RWPE2 (cell line): ENCODE data around the gene ZDHHC8.
A peak's percentile ranks its signal among the peaks of the same experiment; 100 is the strongest.

Source experiments
- ATAC-seq: fragments of 200-7000 bp; cut with Tn5 transposase; 3 replicates; pipeline ENCODE4 v1.9.1; 2021; ENCODE audit warnings: low read depth
- DNase-seq: peaks from one replicate; pipeline ENCODE4 v3.0.0-alpha.2; 2020; ENCODE audit warnings: low spot score
- H3K27ac ChIP-seq: fragments of 450-650 bp; 2 replicates; pipeline ENCODE4 v1.5.1; 2017; ENCODE audit warnings: mild to moderate bottlenecking; ENCODE audit not compliant: poor library complexity, severe bottlenecking
- H3K27me3 ChIP-seq: fragments of 250-450 bp; sonication (Bioruptor Pico); 2 replicates; pipeline ENCODE4 v1.5.1; 2021; ENCODE audit warnings: mild to moderate bottlenecking, moderate library complexity; ENCODE audit not compliant: insufficient read depth, poor library complexity, severe bottlenecking
- H3K36me3 ChIP-seq: fragments of 250-450 bp; sonication (Bioruptor Pico); 2 replicates; pipeline ENCODE4 v1.5.1; 2020; ENCODE audit warnings: low read depth, mild to moderate bottlenecking, moderate library complexity
- H3K4me1 ChIP-seq: fragments of 250-450 bp; sonication (Bioruptor Pico); 2 replicates; pipeline ENCODE4 v1.5.1; 2021; ENCODE audit warnings: mild to moderate bottlenecking, moderate library complexity; ENCODE audit not compliant: insufficient read depth, poor library complexity, severe bottlenecking
- H3K4me3 ChIP-seq: fragments of 250-450 bp; sonication (Bioruptor Pico); 2 replicates; pipeline ENCODE4 v1.5.1; 2021; ENCODE audit warnings: mild to moderate bottlenecking, moderate library complexity; ENCODE audit not compliant: severe bottlenecking
- H3K9me3 ChIP-seq: fragments of 250-450 bp; sonication (Bioruptor Pico); 2 replicates; pipeline ENCODE4 v1.5.1; 2021; ENCODE audit warnings: mild to moderate bottlenecking, moderate library complexity; ENCODE audit not compliant: severe bottlenecking
- TF ChIP-seq, protein P1 (sequence below): fragments of 450-650 bp; IDR thresholded peaks from one replicate; pipeline ENCODE4 v1.5.1; 2017; ENCODE audit warnings: mild to moderate bottlenecking, moderate library complexity; ENCODE audit not compliant: poor library complexity, severe bottlenecking

Gene ZDHHC8

DNA sequence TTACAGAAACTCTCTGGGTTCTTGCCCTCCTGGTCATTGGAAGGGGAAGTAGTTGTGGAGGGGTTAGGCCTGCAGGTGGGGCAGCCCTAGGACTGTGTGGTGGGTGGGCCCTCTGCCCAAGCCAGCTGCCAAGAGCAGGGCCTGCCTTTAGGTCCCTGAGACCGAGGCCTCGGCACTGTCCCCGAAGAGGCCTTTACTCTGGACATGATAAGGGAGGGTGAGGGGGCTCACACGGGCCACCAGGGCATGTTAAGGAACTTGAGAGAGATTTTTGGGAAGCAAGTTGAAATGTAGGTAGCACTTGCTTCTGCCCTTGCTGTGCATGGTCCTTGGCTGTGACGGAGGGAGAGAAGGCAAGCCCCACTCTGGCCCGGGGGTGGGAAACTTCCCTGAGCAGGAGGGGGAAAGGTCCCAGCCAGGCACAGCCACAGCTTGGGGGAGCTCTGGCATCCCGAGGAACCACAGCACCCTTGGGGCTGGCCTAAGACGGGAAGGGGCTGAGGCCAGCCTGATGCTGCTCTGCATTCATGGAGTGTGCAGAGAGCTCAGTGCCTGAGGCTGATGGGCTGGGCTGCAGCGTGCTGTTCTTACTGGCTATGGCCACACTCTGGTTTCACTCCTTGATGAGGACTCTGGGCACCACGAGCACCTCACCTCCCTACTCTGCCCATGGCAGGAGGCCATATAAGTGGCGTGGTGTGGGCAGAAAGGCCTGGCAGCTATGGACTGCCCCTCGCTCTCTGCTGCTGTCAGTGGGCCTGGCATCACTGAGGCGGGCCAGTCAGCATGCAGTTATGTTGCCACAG, 23.4 kb upstream of the ZDHHC8 start:
- Histone ChIP-seq H3K4me3 (no peak overlapping the region), H3K4me1 (no peaks in the 10 kb centered on the region), H3K27ac (no peak overlapping the region), H3K36me3 (peaks cover 84% of the 10 kb centered on the region), H3K9me3 (peaks cover 2% of the 10 kb centered on the region), H3K27me3 (no peaks in the 10 kb centered on the region)
- ATAC-seq, result no peak
- no peak for DNase-seq
- TF ChIP-seq, protein P1, sequence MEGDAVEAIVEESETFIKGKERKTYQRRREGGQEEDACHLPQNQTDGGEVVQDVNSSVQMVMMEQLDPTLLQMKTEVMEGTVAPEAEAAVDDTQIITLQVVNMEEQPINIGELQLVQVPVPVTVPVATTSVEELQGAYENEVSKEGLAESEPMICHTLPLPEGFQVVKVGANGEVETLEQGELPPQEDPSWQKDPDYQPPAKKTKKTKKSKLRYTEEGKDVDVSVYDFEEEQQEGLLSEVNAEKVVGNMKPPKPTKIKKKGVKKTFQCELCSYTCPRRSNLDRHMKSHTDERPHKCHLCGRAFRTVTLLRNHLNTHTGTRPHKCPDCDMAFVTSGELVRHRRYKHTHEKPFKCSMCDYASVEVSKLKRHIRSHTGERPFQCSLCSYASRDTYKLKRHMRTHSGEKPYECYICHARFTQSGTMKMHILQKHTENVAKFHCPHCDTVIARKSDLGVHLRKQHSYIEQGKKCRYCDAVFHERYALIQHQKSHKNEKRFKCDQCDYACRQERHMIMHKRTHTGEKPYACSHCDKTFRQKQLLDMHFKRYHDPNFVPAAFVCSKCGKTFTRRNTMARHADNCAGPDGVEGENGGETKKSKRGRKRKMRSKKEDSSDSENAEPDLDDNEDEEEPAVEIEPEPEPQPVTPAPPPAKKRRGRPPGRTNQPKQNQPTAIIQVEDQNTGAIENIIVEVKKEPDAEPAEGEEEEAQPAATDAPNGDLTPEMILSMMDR, result no peak

DNA sequence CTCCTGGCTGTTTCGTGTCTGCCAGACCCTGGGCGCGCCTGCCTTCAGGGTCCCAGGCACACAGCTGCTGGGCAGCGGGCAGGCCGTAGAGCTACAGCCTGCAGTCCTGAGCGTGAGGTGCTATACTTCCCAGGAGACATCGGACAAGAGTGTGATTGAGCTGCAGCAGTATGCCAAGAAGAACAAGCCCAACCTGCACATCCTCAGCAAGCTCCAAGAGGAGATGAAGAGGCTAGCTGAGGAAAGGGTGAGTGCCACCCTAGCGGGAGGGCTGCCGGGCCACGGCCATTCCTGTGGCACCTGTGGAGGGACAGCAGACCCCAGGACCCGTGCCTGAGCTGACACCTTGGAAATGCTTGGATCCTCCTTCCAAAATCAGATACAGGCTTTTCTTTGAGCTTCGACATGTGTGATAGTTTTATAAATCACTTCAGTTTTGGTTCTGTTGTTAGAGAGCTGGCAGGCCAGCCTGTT, 22.8 kb upstream of the ZDHHC8 start:
- Histone ChIP-seq H3K27me3 (no peaks in the 10 kb centered on the region), H3K36me3 (peaks cover 84% of the 10 kb centered on the region), H3K4me3 (no peak overlapping the region), H3K27ac (no peak overlapping the region), H3K9me3 (peaks cover 2% of the 10 kb centered on the region), H3K4me1 (no peaks in the 10 kb centered on the region)
- TF ChIP-seq, protein P1, result no peak
- ATAC-seq, result no peak
- DNase-seq, result no peak

DNA sequence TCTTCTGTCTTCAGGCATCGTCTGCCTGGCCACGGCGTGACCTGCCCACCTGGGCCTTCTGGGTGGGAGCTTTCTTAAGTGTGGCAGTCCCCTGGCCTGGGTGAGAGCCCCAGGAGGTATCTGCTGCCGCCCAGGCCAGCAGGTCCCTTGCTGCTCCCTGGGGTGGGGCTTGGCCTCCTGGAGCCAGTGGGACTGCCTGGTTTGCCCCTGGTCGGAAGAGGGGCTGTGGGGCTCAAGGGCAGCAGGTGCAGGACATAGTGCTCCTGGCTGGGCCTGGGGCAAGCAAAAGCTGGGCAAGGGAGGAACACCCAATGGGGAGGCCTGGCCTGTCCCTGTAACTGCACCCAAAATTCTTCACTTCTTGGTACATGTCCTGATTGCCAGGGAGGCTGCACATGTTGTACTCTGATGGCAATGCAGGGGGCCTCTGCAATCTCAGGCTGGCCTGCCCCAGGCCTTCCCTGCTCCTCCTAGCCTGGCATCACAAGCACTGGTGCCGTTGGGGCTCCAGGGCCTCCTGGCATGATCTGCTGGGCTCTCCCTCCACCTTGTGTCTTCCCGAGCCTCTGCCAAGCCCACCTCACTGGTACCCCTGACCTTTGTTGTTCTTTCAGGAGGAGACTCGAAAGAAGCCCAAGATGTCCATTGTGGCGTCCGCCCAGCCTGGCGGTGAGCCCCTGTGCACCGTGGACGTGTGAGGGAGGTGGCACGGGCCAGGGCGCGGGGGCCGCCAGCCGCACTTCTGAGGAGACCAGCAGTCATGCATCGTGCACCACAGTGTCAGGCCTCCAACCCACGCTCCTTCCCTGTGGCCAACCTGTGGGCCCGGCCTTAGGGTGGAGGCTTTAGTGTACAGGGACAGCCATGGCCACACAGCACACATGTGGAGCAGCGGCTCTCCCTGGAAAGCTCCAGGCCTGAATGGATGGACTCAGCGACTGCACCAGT, 21.9 kb upstream of the ZDHHC8 start:
- peak; percentile 2; the same call in 1 of the 3 replicates for ATAC-seq
- Histone ChIP-seq H3K9me3 (peaks cover 2% of the 10 kb centered on the region), H3K36me3 (peaks cover 87% of the 10 kb centered on the region), H3K27me3 (no peaks in the 10 kb centered on the region), H3K4me1 (no peaks in the 10 kb centered on the region), H3K4me3 (no peak overlapping the region), H3K27ac (no peak overlapping the region)
- DNase-seq, result no peak
- TF ChIP-seq, protein P1, result no peak

DNA sequence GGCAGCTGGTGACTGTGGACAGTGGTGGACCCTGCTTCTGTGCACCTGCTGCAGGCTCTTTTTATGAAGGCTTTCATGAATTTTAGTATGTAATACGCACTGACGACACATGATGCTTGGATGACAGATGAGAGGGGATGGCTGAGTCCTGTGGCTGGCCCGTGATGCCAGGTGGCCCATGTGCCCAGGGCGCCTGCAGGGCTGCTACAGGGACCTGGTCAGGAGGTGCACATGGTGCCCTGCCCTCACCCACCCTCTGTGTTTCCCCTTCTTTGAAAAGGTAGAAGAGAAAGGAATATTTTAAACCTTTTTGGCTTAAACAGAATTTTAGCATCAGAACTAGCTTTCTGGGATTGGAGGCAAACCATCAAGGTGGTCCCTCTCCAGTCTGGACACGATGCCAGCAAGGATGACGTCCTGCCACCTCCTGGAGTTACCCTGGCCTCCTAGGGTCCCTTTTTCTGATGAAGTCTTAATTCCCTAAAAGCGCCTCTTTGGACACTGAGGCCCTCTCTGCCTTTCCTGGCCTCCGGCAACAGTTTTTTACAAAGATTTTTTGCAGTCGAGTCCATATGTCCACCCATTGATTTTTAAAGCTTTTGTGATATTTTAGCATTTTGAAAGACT, 21.1 kb upstream of the ZDHHC8 start:
- Histone ChIP-seq H3K9me3 (peaks cover 2% of the 10 kb centered on the region), H3K27me3 (no peaks in the 10 kb centered on the region), H3K4me1 (no peaks in the 10 kb centered on the region), H3K4me3 (no peak overlapping the region), H3K27ac (no peak overlapping the region), H3K36me3 (peaks cover 87% of the 10 kb centered on the region)
- DNase-seq (no peak), ATAC-seq (no peak; the same call in 2 of the 3 replicates)
- TF ChIP-seq, protein P1, result no peak
